H1 (cell line): ENCODE data around the gene C2orf76. TPM values are rescaled to one million over a fixed set of nuclear protein-coding genes. Genes with fewer than 3 reads are reported as not detected.

Experiments
- ASH2L ChIP-seq: fragments of 200-600, 300-600 bp; sonication (generic); IDR thresholded peaks from one replicate; pipeline ENCODE4 v1.7.1; 2017; ENCODE audit warnings: low read length
- CTCF ChIP-seq, 3 experiments: IDR thresholded peaks; 1 replicate in 2 of 3; 2 replicates in 1 of 3; pipeline versions ENCODE4 v1.5.1 to v1.6.1; 2011; ENCODE audit warnings: low read length in 3 of 3, mild to moderate bottlenecking in 3 of 3, inconsistent platforms in 2 of 3, low read depth in 1 of 3, moderate library complexity in 1 of 3; ENCODE audit not compliant: insufficient read depth in 1 of 3; ENCODE audit errors: control extremely low read depth in 1 of 3
- MAFK ChIP-seq: IDR thresholded peaks from 2 replicates; pipeline ENCODE4 v1.6.1; 2012; ENCODE audit warnings: low read depth, mild to moderate bottlenecking, improper control_type of control experiment, low read length
- SP2 ChIP-seq: IDR thresholded peaks from 2 replicates; pipeline ENCODE4 v1.6.1; 2012; ENCODE audit warnings: mild to moderate bottlenecking, low read length, inconsistent platforms
- SRF ChIP-seq: IDR thresholded peaks from 2 replicates; pipeline ENCODE4 v1.6.1; 2011; ENCODE audit warnings: mild to moderate bottlenecking, low read depth, low read length, moderate library complexity
- polyA plus RNA-seq, 7 experiments: library from polyadenylated mRNA; depleted of rRNA in 3 of 7; stranded (reverse) in 5 of 7; unstranded in 2 of 7; fragments of >200 nt in 5 of 7; fragments of 200-250 nt in 2 of 7; gene quantifications; 1 replicate in 5 of 7; 2 replicates in 1 of 7; 4 replicates in 1 of 7; pipeline versions ENCODE4 v1.2.1 to v1.2.3, GENCODE V29; 2011 to 2013; ENCODE audit warnings: missing spikeins in 2 of 7, mixed read lengths in 2 of 7
- total RNA-seq: library from RNA; stranded (reverse); fragmentation: NEBNext Ultra II Directional; extraction: Animal tissue kit (Norgen Biotek cat#: 25700); gene quantifications from 2 replicates; pipeline ENCODE4 v1.2.1, GENCODE V29; 2021

Gene C2orf76
- total and polyA plus RNA-seq, 2 of the 8 experiments (the other 6 are each of a cell fraction or from before 2014, with no cell fraction given) = 4.4 to 5.0 TPM

- TF ChIP-seq SRF (no peak), MAFK (no peak), SP2 (no peak), CTCF (IDR thresholded peaks at IDR 0.05; ENCODE audit: control extremely low read depth in 1 of 3, insufficient read depth in 1 of 3, low read depth in 1 of 3, low read length in 3 of 3) (no peak), ASH2L (no peak)
- TF ChIP-seq, all 59 proteins: peak for 0
Observed at GRCh38 chr2:119289093-119289492, 77.5 kb downstream of the C2orf76 start (continued).
